Neural progenitor cell (in vitro differentiated cells): ENCODE data around the gene PARD6A.

Experiments
- EZH2 ChIP-seq: fragments of 200-600 bp; sonication (generic); IDR thresholded peaks from 2 replicates; pipeline ENCODE4 v1.6.1; 2017; ENCODE audit warnings: antibody characterized with exemption, mild to moderate bottlenecking, moderate library complexity
- TF ChIP-seq, protein P1 (sequence below): fragments of 200-600 bp; sonication (generic); IDR thresholded peaks from 2 replicates; pipeline ENCODE4 v1.5.1; 2017; ENCODE audit warnings: antibody characterized with exemption, mild to moderate bottlenecking

DNA sequence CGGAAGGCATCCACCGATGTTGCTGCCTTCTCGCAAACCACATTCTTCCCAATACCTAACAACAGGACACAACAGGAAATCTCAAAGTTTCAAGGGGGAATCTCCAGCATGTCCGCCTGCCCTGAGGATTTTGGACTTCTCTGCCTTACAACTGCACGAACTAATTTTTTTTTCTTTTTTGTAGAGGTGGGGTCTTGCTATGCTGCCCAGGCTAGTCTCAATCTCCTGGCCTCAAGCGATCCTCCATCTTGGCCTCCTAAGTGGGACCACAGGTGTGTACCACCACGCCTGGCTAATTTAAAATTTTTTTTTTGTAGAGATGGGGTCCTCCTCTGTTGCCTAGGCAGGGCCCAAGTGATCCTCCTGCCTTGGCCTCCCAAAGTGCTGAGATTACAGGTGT, 15.2 kb downstream of the PARD6A start:
- TF ChIP-seq, protein P1, sequence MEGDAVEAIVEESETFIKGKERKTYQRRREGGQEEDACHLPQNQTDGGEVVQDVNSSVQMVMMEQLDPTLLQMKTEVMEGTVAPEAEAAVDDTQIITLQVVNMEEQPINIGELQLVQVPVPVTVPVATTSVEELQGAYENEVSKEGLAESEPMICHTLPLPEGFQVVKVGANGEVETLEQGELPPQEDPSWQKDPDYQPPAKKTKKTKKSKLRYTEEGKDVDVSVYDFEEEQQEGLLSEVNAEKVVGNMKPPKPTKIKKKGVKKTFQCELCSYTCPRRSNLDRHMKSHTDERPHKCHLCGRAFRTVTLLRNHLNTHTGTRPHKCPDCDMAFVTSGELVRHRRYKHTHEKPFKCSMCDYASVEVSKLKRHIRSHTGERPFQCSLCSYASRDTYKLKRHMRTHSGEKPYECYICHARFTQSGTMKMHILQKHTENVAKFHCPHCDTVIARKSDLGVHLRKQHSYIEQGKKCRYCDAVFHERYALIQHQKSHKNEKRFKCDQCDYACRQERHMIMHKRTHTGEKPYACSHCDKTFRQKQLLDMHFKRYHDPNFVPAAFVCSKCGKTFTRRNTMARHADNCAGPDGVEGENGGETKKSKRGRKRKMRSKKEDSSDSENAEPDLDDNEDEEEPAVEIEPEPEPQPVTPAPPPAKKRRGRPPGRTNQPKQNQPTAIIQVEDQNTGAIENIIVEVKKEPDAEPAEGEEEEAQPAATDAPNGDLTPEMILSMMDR = no peak
- TF ChIP-seq EZH2 = no peak
